ENCODE data around the gene CD6. TPM values are rescaled to one million over a fixed set of nuclear protein-coding genes. Genes with fewer than 3 reads are reported as not detected.

The CD6 gene
- total RNA-seq, 1 donor from 2014 or later = 0.33 TPM

DNA sequence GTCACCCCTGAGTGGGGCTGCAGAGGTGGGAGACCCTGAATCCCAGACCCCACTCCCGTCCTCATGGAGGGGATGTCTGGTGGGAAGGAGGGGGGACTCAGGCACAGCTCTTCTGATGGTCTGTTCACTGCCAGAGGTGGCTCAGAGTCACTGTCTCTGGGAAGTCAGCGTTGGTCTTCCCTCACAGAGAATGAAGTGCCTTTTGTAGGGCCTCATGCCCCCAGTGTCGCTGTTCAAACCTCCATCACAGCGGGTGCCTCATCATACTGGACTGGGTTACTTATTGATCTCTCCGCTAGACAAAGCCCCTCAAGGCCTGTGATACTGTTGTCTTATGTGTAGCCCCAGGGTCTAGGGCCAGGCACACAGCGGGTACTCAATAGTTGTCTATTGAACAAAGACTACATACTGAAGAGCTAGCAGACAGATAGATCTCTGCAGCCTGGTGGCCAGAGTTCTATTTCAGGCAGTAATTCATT is 41.3 kb downstream of the CD6 start:
- DNase-seq (ENCODE audit: low spot score) = no peak
- peaks cover 14% of the 10 kb centered on the region for H3K4me1 Mint-ChIP-seq (ENCODE audit: unreplicated experiment)

DNA sequence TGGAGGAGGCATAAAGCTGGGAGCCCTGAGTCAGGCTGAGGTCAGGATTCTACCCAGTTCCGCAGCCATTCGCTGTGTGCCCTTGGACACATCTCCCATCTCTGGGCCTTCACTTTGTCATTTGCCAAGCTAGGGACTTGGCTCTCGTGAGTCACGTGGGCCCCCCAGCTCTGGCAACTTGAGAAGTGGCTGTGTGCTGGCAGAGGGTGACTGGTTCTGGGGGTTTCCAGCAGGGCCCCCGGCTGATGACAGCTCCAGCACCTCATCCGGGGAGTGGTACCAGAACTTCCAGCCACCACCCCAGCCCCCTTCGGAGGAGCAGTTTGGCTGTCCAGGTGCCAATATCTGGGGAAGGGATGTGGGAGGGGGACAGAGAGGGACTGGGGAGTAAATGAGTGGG is 46.6 kb downstream of the CD6 start:
- H3K27ac Mint-ChIP-seq (ENCODE audit: unreplicated experiment) = no peak overlapping the region
- H3K4me3 Mint-ChIP-seq (ENCODE audit: unreplicated experiment) = no peak overlapping the region
- no peaks in the 10 kb centered on the region for H3K9me3 Mint-ChIP-seq (ENCODE audit: unreplicated experiment)
- peaks cover 14% of the 10 kb centered on the region for H3K27me3 Mint-ChIP-seq (ENCODE audit: unreplicated experiment)
- H3K36me3 Mint-ChIP-seq (ENCODE audit: low read depth, unreplicated experiment) = no peaks in the 10 kb centered on the region
- DNase-seq (ENCODE audit: low spot score) = no peak
- H3K4me1 Mint-ChIP-seq (ENCODE audit: unreplicated experiment) = peaks cover 14% of the 10 kb centered on the region
- TF ChIP-seq, protein P1, sequence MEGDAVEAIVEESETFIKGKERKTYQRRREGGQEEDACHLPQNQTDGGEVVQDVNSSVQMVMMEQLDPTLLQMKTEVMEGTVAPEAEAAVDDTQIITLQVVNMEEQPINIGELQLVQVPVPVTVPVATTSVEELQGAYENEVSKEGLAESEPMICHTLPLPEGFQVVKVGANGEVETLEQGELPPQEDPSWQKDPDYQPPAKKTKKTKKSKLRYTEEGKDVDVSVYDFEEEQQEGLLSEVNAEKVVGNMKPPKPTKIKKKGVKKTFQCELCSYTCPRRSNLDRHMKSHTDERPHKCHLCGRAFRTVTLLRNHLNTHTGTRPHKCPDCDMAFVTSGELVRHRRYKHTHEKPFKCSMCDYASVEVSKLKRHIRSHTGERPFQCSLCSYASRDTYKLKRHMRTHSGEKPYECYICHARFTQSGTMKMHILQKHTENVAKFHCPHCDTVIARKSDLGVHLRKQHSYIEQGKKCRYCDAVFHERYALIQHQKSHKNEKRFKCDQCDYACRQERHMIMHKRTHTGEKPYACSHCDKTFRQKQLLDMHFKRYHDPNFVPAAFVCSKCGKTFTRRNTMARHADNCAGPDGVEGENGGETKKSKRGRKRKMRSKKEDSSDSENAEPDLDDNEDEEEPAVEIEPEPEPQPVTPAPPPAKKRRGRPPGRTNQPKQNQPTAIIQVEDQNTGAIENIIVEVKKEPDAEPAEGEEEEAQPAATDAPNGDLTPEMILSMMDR (IDR thresholded peaks at IDR 0.05; ENCODE audit: unreplicated experiment) = no peak

More for the DNA sequence above, 41.3 kb downstream of the CD6 start:
- Mint-ChIP-seq H3K27ac (ENCODE audit: unreplicated experiment) (no peak overlapping the region), H3K9me3 (ENCODE audit: unreplicated experiment) (no peaks in the 10 kb centered on the region), H3K27me3 (ENCODE audit: unreplicated experiment) (peaks cover 17% of the 10 kb centered on the region), H3K36me3 (ENCODE audit: low read depth, unreplicated experiment) (no peaks in the 10 kb centered on the region), H3K4me3 (ENCODE audit: unreplicated experiment) (no peak overlapping the region)
- TF ChIP-seq, protein P1 (IDR thresholded peaks at IDR 0.05; ENCODE audit: unreplicated experiment) = no peak

DNA sequence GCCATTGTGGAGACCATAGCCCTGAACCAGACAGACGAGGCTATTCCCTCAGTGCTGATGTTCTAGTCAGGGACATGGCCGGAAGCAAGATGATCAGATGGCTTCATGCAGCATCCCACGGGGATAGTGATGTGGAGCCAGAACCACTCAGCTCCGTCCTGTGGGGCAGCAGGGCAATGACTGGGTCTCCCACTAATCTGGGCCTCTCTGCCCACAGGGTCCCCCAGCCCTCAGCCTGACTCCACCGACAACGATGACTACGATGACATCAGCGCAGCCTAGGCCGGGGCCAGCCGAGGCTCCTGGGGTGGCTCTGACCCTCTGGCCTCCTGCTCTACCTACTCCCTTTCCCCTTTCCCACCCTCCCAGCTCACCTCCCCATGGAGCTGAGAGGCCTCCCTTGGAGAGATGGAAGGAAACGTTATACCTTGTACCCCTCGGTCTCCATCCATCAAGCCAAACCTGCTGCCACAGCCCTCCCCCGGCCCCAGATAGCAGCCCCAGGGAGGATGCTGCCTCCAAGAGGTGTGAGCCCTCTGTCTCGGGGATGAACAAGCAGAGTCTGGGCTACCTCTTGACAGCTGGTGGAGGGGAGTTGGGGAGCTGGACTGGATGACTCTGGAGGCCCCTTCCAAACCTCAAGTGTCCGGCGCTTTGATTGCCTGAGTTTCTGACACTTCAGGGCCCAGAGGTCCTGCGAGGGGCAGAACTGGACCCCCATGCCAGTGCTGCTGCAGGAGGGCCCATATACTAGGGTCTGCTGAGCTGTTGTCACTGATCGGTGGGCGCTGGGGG is 47.8 kb downstream of the CD6 start:
- H3K27ac Mint-ChIP-seq (ENCODE audit: unreplicated experiment) = no peak overlapping the region

DNA sequence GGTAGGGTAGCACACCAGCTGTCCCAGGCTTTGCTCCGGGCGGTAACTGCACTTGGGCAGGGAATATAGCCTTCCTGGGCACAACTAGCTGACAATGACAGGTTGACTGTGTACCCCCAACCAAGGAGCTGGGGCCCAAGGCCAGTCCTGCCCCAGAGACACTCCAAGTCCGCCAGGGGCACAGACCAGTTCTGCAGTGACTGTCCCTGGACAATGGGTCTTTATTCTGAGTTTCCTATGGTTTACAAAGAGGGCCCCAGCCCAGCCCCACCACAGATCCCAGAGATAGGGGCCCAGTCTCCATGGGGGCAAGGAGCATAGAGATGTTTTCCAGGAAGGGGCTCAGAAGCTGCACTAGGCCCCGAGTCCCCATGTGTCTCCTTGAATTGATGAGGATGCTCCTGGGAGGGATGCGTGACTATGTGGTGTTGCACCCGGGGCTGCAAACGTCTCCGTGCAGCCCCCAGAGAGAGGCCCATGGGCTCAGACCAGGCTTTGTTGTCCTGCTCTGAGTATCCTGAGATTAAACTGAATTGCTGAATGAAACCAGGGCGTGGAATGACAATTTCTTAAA is 48.4 kb downstream of the CD6 start:
- H3K27ac Mint-ChIP-seq (ENCODE audit: unreplicated experiment) = no peak overlapping the region
- H3K36me3 Mint-ChIP-seq (ENCODE audit: low read depth, unreplicated experiment) = no peaks in the 10 kb centered on the region
- no peaks in the 10 kb centered on the region for H3K9me3 Mint-ChIP-seq (ENCODE audit: unreplicated experiment)
- peaks cover 14% of the 10 kb centered on the region for H3K27me3 Mint-ChIP-seq (ENCODE audit: unreplicated experiment)
- H3K4me1 Mint-ChIP-seq (ENCODE audit: unreplicated experiment) = peaks cover 16% of the 10 kb centered on the region
- TF ChIP-seq, protein P1 (IDR thresholded peaks at IDR 0.05; ENCODE audit: unreplicated experiment) = no peak
- H3K4me3 Mint-ChIP-seq (ENCODE audit: unreplicated experiment) = no peak overlapping the region
- no peak for DNase-seq (ENCODE audit: low spot score)

More for the DNA sequence above, 47.8 kb downstream of the CD6 start:
- H3K4me3 Mint-ChIP-seq (ENCODE audit: unreplicated experiment) = no peak overlapping the region
- TF ChIP-seq, protein P1 (IDR thresholded peaks at IDR 0.05; ENCODE audit: unreplicated experiment) = no peak
- H3K36me3 Mint-ChIP-seq (ENCODE audit: low read depth, unreplicated experiment) = no peaks in the 10 kb centered on the region
- DNase-seq (ENCODE audit: low spot score) = no peak
- peaks cover 14% of the 10 kb centered on the region for H3K4me1 Mint-ChIP-seq (ENCODE audit: unreplicated experiment)
- no peaks in the 10 kb centered on the region for H3K9me3 Mint-ChIP-seq (ENCODE audit: unreplicated experiment)
- peaks cover 14% of the 10 kb centered on the region for H3K27me3 Mint-ChIP-seq (ENCODE audit: unreplicated experiment)
